GM18498 (cell line): Measurements from ENCODE around the gene PSMA8.
"Not testable (repeated sequence)": the region's sequence is repeated elsewhere in the genome, so short reads cannot be mapped to it uniquely, and the experiment has no call there.

Experiments used
- ATAC-seq: cut with Tn5 transposase; IDR thresholded peaks from one replicate; pipeline ENCODE4 v1.9.1; 2021; ENCODE audit warnings: mild to moderate bottlenecking, moderate library complexity; ENCODE audit not compliant: unreplicated experiment

Gene PSMA8

GRCh38 chr18:26167592-26167991, 33.9 kb downstream of the PSMA8 start:
- ATAC-seq = peak; percentile 83

DNA sequence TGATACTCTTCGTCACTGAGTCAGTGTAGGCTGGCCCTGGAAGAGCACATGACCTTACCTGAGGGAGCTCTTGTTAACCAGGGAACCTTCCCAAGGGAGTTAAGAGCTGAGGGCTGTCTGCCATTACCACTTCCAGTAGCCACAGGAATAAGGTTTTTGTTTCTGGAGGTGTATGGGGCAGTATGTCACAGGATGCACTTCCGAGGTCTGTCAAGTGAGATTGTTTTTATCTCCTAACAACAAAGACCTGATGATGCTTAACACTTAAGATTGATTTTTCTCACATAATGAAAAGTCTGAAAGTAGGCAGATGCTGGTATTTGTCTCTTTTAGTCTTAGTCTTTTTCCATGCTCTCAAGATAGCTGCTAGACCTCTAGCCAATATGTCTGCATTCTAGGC, 41.8 kb downstream of the PSMA8 start:
- no peak for ATAC-seq

DNA sequence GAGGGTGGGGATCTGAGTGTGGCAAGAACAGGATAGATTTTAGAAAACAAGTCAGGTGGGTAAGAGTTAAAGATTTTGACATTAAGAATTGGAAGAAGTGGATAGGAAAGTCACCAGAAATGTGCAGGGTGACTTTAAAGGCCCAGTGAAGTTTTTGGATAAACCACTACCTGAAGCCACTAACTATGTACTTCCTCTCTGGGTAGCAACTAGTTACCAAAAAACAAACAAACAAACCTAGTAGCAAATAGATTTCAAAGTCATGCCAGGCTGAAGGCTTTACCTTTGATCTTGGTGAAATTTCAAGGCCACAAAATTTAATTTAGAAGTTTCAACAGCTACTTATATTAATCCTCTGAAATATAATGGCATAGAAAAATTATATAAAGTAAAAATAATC, 42.5 kb downstream of the PSMA8 start:
- ATAC-seq = no peak

DNA sequence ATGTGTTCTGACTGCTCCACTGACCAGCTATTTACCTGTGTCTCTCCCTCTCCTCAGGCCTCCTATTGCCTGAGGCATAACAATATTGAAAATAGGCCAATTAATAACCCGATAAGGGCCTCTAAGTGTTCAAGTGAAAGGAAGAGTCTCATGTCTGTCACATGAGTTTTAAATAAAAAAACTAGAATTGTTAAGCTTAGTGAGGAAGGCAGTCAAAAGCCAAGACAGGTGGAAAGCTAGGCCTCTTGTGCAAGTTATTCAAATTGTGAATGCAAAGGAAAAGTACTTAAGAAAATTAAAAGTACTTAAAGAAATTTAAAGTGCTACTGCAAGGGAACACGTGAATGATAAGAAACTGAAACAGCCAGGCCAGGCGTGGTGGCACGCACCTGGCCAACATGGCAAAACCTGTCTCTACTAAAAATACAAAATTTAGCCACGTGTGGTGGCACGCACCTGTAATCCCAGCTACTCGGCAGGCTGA, 47.7 kb downstream of the PSMA8 start:
- peak; percentile 71 for ATAC-seq

DNA sequence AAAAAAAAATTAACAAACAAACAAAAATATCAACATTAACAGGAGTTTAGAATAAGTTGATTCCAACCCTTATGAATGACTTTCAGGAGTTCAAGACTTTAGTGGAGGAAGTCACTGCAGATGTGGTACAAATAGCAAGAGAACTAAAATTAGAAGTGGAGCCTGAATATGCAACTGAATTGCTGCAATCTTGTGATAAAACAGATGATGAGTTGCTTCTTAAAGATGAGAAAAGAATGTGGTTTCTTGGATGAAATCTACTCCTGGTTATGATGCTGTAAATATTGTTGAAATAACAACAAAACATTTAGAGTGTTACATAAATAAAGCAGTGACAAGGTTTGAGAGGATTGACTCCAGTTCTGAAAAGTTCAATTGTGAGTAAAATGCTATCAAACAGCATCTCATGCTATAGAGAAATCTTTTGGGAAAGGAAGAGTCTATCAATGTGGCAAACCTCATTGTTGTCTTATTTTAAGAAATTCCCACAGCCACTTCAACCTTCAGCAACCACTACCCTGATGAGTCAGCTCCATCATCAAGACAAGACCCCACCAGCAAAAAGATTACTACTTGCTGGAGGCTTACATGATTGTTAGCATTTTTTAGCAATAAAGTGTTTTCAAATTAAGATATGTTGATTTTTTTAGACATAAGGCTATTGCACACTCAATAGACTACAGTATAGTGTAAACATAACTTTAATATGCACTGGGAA, 49.9 kb downstream of the PSMA8 start:
- no peak for ATAC-seq

DNA sequence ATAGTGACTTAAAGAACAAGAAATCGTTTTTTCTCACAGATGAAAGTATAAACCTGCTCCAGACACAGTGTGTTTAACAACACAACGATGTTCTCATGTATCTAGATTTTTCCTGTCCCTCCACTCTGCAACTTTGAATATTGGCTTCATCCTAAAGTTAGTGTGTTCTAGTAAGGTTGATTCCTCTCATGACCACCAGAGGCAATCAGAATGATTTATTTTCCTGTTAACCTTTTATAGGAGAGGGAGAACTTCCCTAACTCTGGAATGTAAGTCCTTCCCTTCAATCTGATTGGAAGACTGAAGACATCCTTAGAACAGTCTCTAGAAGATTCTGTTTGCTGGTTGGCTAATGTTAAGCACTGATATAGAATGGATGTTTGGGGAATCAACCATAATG, 51.6 kb downstream of the PSMA8 start:
- no peak for ATAC-seq

DNA sequence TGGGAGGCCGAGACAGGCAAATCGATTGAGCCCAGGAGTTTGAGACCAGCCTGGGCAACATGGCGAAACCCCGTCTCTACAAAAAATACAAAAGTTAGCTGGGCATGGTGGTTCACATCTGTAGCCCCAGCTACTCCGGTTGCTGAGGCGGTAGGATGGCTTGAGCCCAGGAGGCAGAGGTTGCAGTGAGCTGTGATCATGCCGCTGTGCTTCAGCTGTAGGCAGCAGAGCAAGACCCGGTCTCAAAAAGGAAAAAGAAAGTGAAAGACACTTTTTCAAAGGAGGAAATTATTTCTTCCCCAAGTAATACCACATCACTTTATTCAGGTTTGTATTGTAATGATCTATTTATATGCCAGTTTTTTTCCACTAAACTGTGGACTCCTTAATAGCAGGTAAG, 56.8 kb downstream of the PSMA8 start:
- ATAC-seq = peak; percentile 86

DNA sequence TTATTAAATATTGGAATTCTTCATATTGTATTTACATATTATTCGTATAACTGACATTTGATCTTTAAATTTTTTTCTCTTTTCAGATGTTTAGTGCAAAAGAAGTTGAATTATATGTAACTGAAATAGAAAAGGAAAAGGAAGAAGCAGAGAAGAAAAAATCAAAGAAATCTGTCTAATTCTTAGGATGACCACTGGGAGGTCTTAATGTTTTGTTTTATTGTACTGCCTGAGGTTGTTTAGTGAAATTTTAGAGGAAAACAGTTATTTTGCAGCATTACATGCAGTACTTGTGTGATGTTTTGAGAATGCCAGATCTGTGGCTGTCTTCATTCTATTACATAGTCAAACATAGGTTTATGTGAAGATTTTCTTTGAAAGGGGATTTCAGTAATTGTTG, 58.6 kb downstream of the PSMA8 start:
- no peak for ATAC-seq

DNA sequence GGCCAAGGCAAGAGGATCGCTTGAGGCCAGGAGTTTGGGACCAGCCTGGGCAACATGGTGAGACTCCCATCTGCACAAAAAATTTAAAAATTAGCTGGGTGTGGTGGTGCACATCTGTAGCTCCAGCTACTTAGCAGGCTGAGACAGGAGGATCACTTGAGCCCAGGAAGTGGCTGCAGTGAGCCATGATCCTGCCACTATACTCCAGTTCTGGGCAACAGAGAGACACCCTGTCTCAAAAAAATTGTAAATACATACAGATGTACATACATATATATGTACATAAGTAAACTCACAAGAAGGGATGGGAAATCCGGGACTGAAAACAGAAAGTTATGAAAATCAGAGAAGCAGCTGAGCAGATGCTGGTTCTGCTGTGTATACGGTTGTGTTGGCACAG, 62.9 kb downstream of the PSMA8 start:
- no peak for ATAC-seq

GRCh38 chr18:26202001-26202400, 68.3 kb downstream of the PSMA8 start:
- ATAC-seq = not testable (repeated sequence)

DNA sequence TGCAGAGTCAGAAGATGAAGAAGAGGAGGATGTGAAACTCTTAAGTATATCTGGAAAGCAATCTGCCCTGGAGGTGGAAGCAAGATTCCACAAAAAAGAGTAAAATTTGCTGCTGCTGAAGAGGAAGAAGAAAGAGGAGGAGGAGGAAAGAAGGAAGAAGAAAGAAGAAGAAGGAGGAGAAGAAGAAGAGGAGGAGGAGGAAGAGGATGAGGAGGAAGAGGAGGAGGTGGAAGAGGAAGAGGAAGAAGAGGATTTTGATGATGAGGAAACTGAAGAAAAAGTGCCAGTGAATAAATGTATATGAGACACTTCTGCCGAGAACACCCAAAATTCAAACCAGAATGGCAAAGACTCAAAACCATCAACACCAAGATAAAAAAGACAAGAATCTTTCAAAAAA, 71.6 kb downstream of the PSMA8 start:
- ATAC-seq = no peak

- ATAC-seq = no peak
These were observed 72.8 kb downstream of the PSMA8 start for GRCh38 chr18:26206488-26206887.

GRCh38 chr18:26207937-26208336, 74.3 kb downstream of the PSMA8 start:
- ATAC-seq = no peak

- ATAC-seq = no peak
These were observed 75.3 kb downstream of the PSMA8 start for GRCh38 chr18:26208977-26209376.

- no peak for ATAC-seq
These were observed 76.5 kb downstream of the PSMA8 start for GRCh38 chr18:26210147-26210546.

DNA sequence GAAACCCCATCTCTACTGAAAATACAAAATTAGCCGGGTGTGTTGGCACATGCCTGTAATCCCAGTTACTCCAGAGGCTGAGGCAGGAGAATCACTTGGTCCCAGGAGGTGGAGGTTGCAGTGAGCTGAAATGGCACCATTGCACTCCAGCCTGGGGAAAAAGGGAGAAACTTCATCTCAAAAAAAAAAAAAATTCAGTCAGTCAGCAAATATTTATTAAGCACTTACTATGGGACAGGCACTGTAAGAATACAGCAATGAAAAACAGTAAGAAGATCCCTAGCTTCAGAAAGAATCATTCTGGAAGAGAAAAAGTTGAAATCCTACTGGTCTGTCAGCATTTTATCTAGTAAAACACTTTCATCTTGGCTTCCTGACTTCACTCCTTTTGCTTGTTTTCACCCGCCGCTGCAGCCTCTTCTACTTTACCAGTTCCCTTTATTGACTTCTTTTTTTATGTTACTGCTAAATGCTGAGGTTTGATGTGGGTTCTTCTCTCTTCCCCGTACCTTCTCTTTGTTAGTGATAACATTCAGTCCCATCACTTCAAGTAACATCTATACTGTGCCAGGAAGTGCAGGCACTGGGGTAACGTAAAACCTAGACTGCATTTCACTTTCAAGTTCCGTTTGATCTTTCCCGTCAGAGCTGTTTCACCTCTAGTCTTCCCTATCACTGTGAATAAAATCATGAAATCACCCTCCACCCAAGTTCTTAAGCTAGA, 81.7 kb downstream of the PSMA8 start:
- peak; percentile 93 for ATAC-seq

- ATAC-seq = no peak
These were observed 91.5 kb downstream of the PSMA8 start for GRCh38 chr18:26225022-26225693.

DNA sequence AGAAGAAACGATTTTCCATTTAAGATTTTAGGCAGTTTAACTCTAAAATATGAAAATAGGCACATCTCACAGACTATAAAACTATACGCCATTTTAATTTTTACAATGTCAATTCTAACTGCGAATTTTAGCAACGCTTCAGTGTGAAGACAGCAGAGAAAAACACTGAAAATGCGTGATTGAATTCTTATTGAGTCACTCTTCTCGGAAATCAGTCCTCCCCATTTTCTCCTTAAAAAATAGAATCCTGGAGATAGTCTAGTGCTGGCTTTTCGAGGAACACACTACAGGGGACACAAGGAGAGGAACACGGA, 92.2 kb downstream of the PSMA8 start:
- no peak for ATAC-seq

GRCh38 chr18:26226229-26227050, 92.8 kb downstream of the PSMA8 start, which contains the start of gene TAF4B:
TSS of gene TAF4B (plus strand) at chr18:26226445. CDS start at chr18:26226934, 489 bp downstream.
- peak; percentile 89 for ATAC-seq

- no peak for ATAC-seq
These were observed 93.5 kb downstream of the PSMA8 start for GRCh38 chr18:26227051-26227670.
